Activated CD8-positive, alpha-beta T cell treated with anti-CD3 and anti-CD28 coated beads for 36 hours (primary cell): ENCODE results near the gene FNBP1L. TPM values are rescaled to one million over a fixed set of nuclear protein-coding genes. Genes with fewer than 3 reads are reported as not detected.
A peak's percentile ranks its signal among the peaks of the same experiment; 100 is the strongest.

Experiments used
- ATAC-seq: fragments of 200-7000 bp; cut with Tn5 transposase; one replicate; pipeline ENCODE4 v1.10.0; 2021; ENCODE audit warnings: mild to moderate bottlenecking, moderate library complexity
- CTCF ChIA-PET: fragments of 350-600 bp; sonication (Branson Sonifier 250); formaldehyde crosslinking; loops from one replicate; lab custom pipeline; 2021; ENCODE audit warnings: antibody characterized with exemption; lab: Charles Lee
- POLR2A ChIA-PET: fragments of 350-600 bp; sonication (Branson Sonifier 250); formaldehyde crosslinking; loops from one replicate; lab custom pipeline; 2021; ENCODE audit warnings: antibody characterized with exemption; lab: Charles Lee
- DNase-seq: peaks from one replicate; pipeline ENCODE4 v3.0.0-alpha.2; 2020
- H3K27ac Mint-ChIP-seq: one replicate; pipeline ENCODE4 v1.8.0; 2021; ENCODE audit warnings: mild to moderate bottlenecking, mixed read lengths
- H3K27me3 Mint-ChIP-seq: one replicate; pipeline ENCODE4 v1.8.0; 2021; ENCODE audit warnings: mixed read lengths
- H3K36me3 Mint-ChIP-seq: one replicate; pipeline ENCODE4 v1.8.0; 2021; ENCODE audit warnings: low read depth, mixed read lengths
- H3K4me1 Mint-ChIP-seq: one replicate; pipeline ENCODE4 v1.8.0; 2021; ENCODE audit warnings: low read depth, mixed read lengths
- H3K4me3 Mint-ChIP-seq: one replicate; pipeline ENCODE4 v1.8.0; 2021; ENCODE audit warnings: mild to moderate bottlenecking, moderate library complexity, mixed read lengths
- H3K9me3 Mint-ChIP-seq: one replicate; pipeline ENCODE4 v1.8.0; 2021; ENCODE audit warnings: mixed read lengths
- CTCF ChIP-seq: fragments of 200-600 bp; IDR thresholded peaks from one replicate; pipeline ENCODE4 v1.8.0; 2022; ENCODE audit warnings: antibody characterized with exemption, mild to moderate bottlenecking
- intact Hi-C: fragments of 100-400 bp; cut with micrococcal nuclease; formaldehyde crosslinking; loops from one replicate; pipeline ENCODE4 v1.10.0; 2022
- total RNA-seq, 2 experiments: library from RNA; stranded (reverse); gene quantifications; one replicate each; pipeline ENCODE4 v1.2.3, GENCODE V29; 2021

FNBP1L gene
- total RNA-seq, 2 experiments from 2014 or later: 0.20 to 0.25 TPM

GRCh38 chr1:93448292-93448982, 519 bp downstream of the FNBP1L start:
- peak; percentile 14 for DNase-seq
- peak; percentile 31 for ATAC-seq
- Mint-ChIP-seq H3K27me3 (peaks cover 52% of the 10 kb centered on the region), H3K27ac (no peak overlapping the region), H3K4me3 (peak overlapping the region; percentile 77), H3K9me3 (no peaks in the 10 kb centered on the region), H3K36me3 (no peaks in the 10 kb centered on the region), H3K4me1 (peaks cover 12% of the 10 kb centered on the region)
- TF ChIP-seq CTCF: no peak
- intact Hi-C loops: no loop called here
- ChIA-PET POLR2A (no interaction called here), CTCF (interaction anchor here (0.9 to 3.7 kb wide), 6 partner anchors 10 to 396 kb away, joined by 3 to 17 read pairs (median 3); no protein-coding TSS in a partner anchor)

GRCh38 chr1:93448983-93449804, 1.3 kb downstream of the FNBP1L start:
- Mint-ChIP-seq H3K9me3 (no peaks in the 10 kb centered on the region), H3K27me3 (peaks cover 54% of the 10 kb centered on the region), H3K4me3 (peak overlapping the region; percentile 77), H3K27ac (no peak overlapping the region), H3K36me3 (no peaks in the 10 kb centered on the region), H3K4me1 (peaks cover 12% of the 10 kb centered on the region)
- TF ChIP-seq CTCF: no peak
- ATAC-seq (no peak), DNase-seq (no peak)
- intact Hi-C loops: no loop called here
- POLR2A ChIA-PET: no interaction called here
- CTCF ChIA-PET: interaction anchor here (0.9 to 1.3 kb wide), 3 partner anchors 21 to 93 kb away, joined by 3 read pairs; no protein-coding TSS in a partner anchor

- ChIA-PET POLR2A (no interaction called here), CTCF (no interaction called here)
- H3K27me3 Mint-ChIP-seq: peaks cover 58% of the 10 kb centered on the region
- DNase-seq (no peak), ATAC-seq (no peak)
- no peaks in the 10 kb centered on the region for H3K9me3 Mint-ChIP-seq
- no peak overlapping the region for H3K4me3 Mint-ChIP-seq
- no peaks in the 10 kb centered on the region for H3K36me3 Mint-ChIP-seq
- H3K27ac Mint-ChIP-seq: no peak overlapping the region
- intact Hi-C loops: no loop called here
- no peak for TF ChIP-seq CTCF
- peaks cover 12% of the 10 kb centered on the region for H3K4me1 Mint-ChIP-seq
Measured at GRCh38 chr1:93450321-93450720, 2.4 kb downstream of the FNBP1L start.

- no peak overlapping the region for H3K27ac Mint-ChIP-seq
- H3K4me3 Mint-ChIP-seq: no peak overlapping the region
- H3K9me3 Mint-ChIP-seq: no peaks in the 10 kb centered on the region
- POLR2A ChIA-PET: no interaction called here
- H3K27me3 Mint-ChIP-seq: peaks cover 41% of the 10 kb centered on the region
- TF ChIP-seq CTCF: no peak
- peaks cover 7% of the 10 kb centered on the region for H3K4me1 Mint-ChIP-seq
- CTCF ChIA-PET: no interaction called here
- ATAC-seq (no peak), DNase-seq (no peak)
- intact Hi-C loops: no loop called here
- H3K36me3 Mint-ChIP-seq: no peaks in the 10 kb centered on the region
Measured at GRCh38 chr1:93453911-93454310, 6.0 kb downstream of the FNBP1L start.

GRCh38 chr1:93459126-93459525, 11.2 kb downstream of the FNBP1L start:
- no peaks in the 10 kb centered on the region for H3K4me1 Mint-ChIP-seq
- no peaks in the 10 kb centered on the region for H3K9me3 Mint-ChIP-seq
- H3K4me3 Mint-ChIP-seq: no peak overlapping the region
- no peak for TF ChIP-seq CTCF
- peaks cover 10% of the 10 kb centered on the region for H3K27me3 Mint-ChIP-seq
- POLR2A ChIA-PET: no interaction called here
- CTCF ChIA-PET: interaction anchor here (1.8 kb wide), 1 partner anchor 12 kb away, joined by 6 read pairs; the partner anchor contains the start of gene FNBP1L
- H3K27ac Mint-ChIP-seq: no peak overlapping the region
- intact Hi-C loops: no loop called here
- DNase-seq (no peak), ATAC-seq (no peak)
- H3K36me3 Mint-ChIP-seq: no peaks in the 10 kb centered on the region
